Measurements from ENCODE around the gene RASA3.
"Not testable (repeated sequence)": the region's sequence is repeated elsewhere in the genome, so short reads cannot be mapped to it uniquely, and the experiment has no call there.

The RASA3 gene

DNA sequence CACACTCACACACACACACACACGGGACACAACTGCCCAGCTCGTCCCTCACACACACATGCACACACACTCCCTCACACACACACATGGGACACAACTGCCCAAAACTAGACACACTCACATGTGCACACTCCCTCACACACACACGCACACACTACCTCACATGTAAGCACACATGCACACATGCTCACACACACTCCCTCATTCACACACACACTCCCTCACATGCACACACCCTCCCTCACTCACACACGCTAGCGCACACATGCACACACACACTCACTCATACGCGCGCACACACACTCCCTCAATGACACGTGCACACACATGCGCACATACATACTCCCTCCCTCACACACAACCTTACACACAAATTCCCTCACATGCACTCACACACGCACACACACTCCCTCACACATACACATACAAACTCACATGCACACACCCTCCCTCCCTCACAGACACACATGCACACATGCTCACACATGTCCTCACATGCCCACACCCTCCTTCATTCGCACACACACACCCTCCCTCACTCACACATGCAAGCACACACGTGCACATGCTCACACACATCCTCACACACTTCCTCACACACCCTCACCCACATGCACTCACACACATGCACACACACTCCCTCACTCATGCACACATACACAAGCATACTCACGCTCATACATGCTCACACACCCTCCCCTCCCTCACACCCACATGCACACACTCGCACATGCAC, 9.0 kb upstream of the RASA3 start:
- DNase-seq: no peak

DNA sequence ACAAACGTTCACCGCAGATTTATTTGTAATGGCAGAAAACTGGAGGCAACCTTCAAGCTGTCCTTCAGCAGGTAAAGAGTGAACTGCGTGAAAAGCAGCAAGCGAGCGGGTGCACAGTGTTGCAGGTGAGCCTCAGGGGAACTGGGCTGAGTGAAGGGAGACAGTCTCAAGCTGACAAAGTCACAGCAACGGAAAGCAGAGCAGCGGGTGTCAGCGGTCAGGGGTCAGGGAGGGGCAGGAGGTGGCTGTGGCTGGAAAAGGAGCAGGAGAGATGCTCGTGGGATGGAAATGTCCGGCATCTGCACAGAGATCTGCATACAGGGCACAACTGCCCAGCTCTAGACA, 8.5 kb upstream of the RASA3 start:
- DNase-seq: no peak

DNA sequence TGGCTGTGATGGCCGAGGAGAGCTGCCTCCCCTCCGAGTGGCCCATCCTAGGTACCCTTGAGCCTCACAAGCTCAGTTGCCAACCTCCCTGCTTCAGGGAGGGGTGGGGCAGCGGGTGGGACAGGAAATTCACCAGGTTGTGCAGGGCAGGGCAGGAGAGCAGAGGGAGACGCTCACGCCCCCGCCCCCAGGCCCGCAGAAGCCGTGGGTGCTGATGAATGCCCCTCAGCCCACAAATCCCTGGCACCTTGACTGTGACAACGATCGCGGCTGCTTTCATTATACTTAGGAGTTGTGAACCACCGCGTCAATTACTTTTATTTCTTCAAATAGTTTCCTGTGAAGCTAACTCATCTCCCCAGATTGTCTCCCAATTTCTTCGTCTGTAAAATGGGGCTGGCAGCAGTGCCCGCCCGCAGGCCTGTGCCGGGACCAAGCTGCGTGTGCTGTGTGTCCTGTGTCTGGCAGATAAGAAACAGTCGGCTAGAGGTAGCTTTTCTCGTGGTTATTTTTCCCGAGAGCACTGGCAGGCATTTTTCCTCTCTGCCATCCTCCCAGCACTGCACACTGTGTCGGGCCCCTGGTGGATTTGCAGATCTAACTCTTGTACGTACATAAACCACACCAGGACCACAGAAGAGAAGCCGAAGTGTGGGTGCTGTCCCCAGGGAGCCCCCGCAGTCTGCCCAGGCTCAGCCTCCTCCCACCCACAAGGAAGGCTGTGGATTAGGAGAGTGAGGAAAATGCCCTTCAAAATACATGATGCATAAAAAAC, 7.9 kb upstream of the RASA3 start:
- no peak for DNase-seq

DNA sequence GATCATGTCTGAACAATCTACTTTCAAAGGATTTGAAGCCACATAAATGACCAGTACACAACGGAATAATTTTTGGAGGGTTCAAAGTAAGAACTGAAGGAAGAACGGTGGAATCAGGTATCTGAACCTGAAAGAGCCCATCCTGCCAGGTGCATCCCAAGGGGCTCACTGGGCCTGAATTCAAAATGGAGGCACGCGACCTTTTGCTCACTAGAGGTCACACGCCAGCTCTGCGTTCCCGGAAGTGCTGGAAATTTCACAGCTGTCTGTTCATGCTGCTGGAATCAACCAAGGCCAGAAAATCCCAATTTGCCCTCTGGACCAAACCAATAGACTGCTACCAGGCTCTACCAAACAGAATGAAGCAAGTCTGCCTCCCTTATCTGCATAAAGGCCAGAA, 4.2 kb upstream of the RASA3 start:
- no peak for DNase-seq

DNA sequence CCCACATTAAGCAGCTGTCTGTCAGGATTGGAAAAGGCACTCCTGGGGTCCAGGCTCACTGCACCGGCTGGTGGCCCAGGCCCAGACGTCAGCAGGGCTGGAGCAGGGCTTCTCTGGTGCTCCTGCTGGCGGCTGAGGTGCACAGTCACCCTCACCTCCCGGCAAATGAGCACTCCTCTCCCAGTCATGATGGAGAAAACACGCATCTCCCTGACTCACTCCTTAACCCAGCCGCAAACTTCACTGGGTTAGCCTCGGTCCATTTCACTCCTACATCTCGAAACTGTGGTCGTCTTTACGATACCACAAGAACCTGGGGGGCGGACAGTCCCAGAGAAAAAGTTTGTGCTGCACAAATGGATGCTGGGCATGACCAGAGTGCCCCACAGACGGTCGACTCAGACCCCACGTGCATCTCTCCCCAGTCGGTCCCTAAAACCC, 3.3 kb upstream of the RASA3 start:
- DNase-seq: no peak

DNA sequence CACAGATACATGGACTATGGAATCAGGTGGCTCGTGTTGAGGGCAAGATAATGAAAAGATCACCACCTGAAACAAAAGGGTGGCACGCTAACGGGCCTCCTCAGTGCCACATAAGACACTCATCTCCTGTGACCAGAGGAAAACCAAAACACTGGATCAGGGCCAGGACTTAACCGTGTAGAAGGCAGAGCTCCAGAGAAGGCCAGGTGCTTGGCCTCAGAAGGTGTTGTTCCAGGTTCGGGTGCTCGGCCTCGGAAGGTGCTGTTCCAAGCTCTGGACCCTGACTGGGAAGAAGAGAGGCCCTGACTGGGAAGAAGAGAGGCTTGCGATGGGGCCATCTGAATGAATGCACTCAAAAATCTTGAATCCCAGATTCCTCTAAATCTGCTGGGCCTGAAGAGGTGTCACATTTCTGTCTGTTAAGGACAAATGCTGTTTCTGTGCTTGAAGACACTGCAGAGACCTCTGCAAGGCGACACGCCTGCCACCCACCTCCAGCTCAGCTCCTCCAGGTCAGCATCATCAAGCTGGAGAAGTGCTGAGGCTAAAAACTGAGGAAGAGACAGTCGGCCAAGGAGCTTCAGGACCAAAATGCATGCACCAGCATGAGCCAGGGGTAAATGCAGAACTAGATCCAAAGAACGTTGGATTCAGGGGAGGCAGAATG, 2.7 kb upstream of the RASA3 start:
- DNase-seq: no peak

DNA sequence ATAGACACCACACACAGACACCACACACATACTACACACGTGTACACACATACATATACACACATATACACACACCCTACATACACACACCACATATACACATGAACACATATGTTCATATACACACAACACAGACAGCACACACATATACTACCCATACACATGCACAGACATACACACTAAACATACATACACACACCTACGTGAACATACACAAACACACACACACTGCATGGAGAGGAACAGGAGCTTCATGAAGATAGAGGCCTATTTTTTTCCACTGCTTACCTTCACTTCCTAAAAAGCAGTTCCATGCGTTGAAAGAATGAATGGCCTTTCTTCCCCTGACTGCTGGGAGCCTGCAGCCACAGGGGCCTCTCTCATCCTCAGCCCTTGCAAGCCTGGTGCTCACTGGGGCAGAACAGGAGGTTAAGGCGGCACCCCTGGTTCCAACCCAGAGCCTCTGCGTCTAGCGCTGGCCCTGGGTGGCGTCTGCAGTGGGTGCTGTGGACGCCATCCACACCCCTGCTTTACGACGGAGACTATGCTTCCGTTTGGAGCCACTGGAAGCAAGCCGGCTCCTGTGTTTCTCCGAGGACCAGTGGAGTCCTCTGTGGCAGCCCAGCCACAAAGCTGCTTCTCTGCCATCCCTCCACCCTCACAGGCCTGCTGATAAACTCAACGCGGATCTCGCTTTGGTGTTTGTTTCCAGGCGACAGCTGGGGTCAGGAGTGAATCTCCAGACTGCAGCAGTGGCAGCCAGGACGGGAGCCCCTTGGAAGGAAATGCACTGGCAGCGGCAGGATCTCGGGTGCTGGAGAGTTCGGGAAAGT, 1.9 kb upstream of the RASA3 start:
- no peak for DNase-seq

DNA sequence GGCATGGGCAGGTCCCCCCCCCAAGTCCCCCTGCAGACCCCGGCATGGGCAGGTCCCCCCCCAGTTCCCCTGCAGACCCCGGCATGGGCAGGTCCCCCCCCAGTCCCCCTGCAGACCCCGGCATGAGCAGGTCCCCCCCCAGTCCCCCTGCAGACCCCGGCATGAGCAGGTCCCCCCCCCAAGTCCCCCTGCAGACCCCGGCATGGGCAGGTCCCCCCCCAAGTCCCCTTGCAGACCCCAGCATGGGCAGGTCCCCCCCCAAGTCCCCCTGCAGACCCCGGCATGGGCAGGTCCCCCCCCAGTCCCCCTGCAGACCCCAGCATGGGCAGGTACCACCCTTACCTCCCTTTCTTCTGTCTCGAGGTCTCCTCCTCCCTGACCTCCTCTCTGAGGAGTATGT, 1.1 kb upstream of the RASA3 start:
- not testable (repeated sequence) for DNase-seq

DNA sequence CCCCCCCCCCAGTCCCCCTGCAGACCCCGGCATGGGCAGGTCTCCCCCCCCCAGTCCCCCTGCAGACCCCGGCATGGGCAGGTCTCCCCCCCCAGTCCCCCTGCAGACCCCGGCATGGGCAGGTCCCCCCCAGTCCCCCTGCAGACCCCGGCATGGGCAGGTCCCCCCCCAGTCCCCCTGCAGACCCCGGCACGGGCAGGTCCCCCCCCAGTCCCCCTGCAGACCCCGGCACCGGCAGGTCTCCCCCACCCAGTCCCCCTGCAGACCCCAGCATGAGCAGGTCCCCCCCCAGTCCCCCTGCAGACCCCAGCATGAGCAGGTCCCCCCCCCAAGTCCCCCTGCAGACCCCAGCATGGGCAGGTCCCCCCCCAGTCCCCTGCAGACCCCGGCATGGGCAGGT, 703 bp upstream of the RASA3 start:
- DNase-seq: not testable (repeated sequence)

DNA sequence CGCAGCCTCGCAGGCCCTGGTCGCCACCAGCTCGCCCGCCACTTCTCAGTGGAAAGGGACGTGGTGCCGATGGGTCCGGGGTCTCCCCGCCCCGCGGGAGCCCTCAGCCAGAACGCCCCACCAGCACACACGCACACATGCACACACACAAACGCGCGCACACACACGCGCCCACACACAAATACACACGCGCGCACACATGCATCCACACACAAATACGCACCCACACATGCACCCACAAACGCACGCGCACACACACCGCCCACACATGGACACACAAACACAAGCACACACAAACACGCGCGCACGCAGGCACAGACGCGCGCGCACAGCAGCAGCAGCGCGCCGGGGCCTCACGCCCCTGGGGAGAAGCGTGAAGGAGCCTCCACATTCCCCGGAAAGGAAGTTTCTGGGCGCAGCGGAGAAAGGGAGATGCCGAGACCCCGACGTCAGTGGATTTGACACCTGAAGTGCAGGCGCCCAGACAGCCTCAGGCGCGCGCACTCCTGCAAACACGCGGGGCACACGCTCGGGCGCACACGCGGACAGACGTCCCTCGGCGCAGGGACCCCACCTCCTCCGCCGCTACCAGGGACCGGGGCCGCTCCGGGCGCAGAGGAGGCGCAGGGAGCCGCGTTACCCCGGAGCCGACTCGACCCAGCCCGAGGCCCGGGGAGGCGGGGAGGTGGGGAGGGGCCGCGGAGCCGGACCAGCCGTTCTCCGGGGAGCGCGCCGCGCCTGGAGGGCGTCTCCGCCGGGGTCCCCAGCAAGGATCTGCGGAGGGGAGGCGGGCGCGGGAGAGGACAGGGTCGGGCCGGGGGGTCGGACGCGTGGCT, 622 bp downstream of the RASA3 start:
- no peak for DNase-seq

DNA sequence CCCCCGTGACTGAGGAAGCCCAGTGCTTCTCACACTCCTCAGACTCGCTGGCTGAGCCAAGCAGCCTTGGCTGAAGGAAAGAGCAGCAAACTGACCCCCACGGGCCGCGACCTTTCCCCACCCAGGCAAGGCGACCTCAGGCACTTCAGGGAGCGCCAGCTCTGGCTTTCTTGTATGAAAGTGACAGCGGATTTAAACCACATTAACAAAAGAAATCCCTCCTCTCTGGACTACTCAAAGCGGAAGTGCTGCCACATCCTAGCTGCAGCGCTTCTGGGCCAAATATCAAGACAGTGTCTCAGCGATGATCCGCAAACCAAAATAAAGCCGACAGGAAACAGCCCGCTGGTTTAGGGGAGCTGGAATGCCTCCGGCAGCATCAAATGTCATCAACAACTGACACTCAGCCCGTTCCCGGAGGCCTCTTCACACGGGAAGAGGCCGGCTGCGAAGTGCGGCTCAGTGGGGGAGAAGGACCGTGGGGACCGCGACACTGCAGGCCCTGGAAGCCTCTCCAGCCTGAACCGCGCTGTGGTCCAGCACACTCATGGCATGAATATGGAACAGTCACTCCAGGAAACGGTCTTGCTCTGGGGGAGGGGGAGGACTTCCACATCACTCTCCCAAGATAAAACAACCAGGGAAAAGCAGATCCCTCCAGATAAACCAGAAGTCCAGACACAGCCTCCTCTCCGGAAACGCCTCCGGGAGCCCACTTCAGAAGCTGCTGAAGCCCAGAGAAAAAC, 1.4 kb downstream of the RASA3 start:
- peak in 1 of 2 experiments; percentile 23 for DNase-seq

DNA sequence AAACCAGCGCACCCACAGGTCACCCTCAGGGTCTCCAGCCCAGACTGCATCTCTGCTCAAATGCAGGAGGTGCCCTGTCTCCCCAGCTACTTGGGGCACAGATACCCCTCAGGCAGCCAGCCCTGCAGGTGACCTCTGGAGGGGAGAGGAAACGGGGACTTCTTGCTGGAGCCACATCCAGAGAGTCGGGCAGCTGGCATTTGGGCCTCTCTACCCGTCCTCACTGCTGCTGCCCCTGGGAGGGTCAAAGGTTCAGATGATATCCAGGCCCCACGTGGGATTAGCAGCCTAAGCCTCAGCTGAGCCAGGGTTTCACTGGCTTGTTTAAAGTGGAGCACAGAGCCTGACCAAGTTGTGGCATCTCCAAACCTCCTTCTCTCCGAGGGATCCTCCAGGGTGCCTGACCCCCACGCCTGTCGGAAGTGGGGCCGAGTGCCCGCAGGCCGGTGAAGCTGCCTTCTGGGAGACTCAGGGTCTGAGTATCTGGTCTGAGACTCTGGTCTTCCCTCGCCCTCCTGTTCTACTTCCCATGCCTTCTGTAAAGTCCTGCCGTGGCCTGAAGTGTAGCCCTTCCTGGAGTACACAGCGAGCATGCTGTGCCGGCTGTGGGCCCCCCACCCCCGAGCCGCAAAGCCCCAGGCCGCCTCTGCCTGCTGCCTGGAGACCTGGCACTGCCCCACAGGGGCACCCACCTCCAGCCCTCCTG, 2.1 kb downstream of the RASA3 start:
- DNase-seq: no peak

DNA sequence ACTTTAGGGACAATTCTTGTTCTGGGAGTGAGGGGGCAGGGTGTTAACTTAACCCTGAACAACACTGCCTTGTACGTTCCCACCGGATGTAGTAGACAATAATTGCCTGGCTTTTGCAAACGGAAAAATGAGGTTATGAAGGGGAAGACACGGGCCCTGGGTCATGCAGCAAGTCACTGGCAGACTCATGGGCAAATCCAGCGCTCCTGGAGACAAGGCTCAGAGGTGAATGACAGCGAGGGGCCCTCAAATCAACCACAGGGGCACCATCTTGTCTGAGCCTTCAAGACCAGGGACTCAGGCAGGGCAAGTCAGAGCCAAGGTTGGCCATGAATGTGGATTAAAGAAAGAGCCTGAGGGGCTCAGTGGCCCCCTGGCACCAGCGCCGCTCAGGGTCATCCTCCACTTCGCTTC, 2.8 kb downstream of the RASA3 start:
- no peak for DNase-seq

DNA sequence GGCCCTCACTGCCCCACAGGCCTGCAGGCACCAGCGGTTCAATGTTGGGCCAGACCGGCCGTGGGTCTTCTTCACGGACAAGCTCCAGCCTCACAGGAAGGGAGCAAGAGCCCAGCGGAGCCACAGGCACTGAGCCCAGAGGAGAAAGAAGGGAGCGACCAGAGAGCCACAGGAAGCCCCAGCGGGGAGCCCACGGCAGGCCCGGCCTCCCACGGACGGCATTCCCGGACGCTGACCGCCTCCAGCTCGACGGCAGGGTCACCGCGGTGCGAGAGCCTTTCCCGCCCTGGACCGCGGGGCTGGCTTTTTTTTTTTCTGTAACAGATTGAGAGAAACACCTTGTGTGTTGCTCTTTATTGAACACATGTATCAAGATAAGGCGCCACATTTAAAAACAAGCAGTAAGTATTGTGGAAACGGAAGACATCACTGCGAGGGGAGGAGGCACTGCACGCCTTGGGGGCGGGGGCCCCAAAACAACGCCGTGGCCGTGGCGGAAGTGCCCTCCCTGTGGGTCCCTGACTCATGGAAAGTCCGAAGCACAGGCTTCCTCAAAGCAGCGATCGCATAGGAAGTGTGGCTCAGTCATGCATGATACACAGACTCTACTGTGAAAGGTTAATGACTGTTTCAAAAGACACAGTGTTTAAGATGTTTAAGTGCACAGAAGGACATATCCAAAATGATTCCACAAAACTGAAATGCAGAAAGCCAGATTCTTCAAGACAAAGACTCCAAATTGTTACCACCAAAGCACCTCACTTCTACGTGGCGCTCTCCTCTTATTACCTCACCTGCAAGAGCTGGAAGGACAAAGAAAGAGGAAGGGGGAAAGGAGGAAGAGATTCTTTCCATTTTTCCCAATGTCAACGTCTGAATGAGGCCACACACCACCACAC, 3.5 kb downstream of the RASA3 start:
- no peak for DNase-seq

DNA sequence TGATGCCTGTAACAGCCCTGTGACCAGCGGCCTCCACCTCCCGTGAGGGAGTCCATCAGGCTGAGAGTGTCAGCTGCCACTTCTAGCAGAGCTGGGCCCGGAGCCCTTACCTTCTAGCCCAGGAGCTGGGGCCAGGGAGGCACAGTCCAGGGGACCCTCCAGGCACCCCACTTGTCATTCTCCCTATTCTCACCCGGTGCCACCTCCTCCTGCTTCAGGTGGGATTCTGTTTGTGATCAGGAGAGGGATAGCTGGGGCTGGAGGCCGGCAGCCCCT, 4.1 kb downstream of the RASA3 start:
- DNase-seq: no peak

DNA sequence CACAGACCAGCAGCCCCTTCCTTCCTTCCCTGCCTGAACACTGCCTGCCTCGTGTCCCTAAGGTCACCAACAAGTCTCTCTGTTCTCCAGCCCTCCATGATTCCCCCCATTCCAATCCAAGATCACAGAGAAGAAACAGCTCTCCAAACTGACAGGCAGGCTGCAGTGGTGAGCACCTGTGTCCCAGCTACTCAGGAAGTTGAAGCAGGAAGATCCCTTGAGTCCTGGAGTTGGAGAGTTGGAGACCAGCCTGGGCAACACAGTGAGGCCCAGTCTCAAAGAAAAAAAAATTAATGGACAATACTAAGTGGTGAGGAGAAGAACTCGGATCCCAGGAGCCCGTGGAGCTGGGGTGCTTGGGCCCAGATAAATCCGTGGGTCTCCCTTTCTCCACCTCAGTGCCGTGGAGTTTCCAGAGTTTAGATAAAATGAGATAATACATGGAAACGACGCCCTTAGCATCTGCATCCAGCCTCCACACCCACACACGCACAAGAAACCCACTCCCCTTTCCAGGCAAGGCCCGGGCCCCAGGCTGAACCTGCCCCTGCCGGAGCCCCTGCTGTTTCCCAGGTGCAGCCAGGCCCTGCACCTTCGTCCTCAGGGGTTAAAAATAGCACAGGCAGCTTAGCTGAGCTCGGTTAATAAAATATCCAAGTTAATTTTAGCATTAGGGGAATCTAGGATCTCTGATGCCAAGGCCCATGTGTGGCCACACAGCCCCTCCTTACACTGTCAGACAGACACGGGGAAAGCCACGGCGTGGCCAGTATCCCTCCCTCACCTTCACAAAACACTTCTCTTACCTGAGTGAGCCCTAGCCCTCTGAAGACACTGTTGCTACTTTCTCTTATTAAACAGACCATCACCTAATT, 4.7 kb downstream of the RASA3 start:
- DNase-seq: no peak

DNA sequence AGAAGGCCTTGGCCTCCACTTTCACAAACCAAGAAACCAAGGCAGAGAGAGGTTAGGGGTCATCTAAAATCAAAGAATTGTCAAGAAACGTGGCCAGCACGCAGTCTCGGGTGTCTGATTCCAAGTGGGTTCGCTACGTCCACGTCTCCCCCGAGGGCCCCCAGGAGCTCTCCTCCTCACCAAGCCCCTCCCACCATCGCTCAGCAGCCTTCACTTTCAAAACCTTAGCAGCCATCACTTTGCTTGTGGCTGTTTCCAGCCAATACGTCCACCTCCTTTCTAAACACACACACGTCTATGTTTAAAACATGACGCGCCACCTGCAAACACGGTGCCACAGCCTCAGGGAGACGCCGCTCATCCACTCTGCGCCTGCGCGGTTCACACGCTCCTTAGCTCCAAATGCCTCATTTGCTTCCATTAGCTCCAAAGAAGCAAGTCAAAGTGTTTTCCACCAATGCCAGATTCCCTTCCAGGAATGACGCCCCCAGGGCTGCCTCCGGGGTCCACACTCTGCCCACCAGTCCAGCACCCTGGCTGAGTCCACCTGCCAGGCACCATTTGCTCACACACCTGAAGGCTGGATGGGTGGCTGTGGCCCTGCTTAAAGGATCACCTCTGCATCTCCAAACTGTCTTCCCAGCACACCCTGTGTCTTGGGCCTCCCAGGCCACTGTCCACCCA, 5.5 kb downstream of the RASA3 start:
- no peak for DNase-seq

DNA sequence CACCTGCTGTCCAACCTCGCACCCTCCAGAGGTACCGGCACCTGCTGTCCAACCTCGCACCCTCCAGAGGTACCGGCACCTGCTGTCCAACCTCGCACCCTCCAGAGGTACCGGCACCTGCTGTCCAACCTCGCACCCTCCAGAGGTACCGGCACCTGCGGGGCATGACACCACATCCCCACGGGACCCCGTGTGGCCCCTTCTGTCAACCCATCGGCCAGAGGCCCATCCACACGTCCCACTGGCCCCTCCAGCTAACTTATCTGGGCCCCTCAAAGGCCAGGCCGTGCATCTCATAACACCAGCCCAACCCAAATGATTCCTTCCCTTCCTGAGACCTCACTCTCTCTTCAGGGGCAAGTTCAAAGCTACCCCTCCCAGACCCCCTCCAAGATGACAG, 6.3 kb downstream of the RASA3 start:
- DNase-seq: not testable (repeated sequence)

Data from NCI-H2081 (cell line).